ENCODE data around the gene KCNT2. TPM values are rescaled to one million over a fixed set of nuclear protein-coding genes. Genes with fewer than 3 reads are reported as not detected.

KCNT2 gene
- total and polyA plus RNA-seq, 8 donors: 2.7 to 6.8 (median 5.1) TPM

- no peak for TF ChIP-seq CTCF (IDR thresholded peaks at IDR 0.05)
- ATAC-seq: no peak
- intact Hi-C loops (cut with DNase I): no loop called here
- DNase-seq: no peak
- no peaks in the 10 kb centered on the region for H3K36me3 ChIP-seq
- H3K9me3 ChIP-seq: no peaks in the 10 kb centered on the region
- H3K27ac ChIP-seq: no peak overlapping the region
- no peaks in the 10 kb centered on the region for H3K4me1 ChIP-seq
- no peak overlapping the region for H3K4me3 ChIP-seq
- no peaks in the 10 kb centered on the region for H3K27me3 ChIP-seq
Measured at GRCh38 chr1:196438329-196438728, 169.9 kb downstream of the KCNT2 start.

GRCh38 chr1:196437671-196438070 is 170.6 kb downstream of the KCNT2 start:
- TF ChIP-seq CTCF (IDR thresholded peaks at IDR 0.05): no peak
- intact Hi-C loops (cut with DNase I): no loop called here
- no peak for DNase-seq
- no peaks in the 10 kb centered on the region for H3K9me3 ChIP-seq
- no peaks in the 10 kb centered on the region for H3K36me3 ChIP-seq
- H3K27ac ChIP-seq: no peak overlapping the region
- H3K4me3 ChIP-seq: no peak overlapping the region
- no peaks in the 10 kb centered on the region for H3K4me1 ChIP-seq
- no peak for ATAC-seq
- no peaks in the 10 kb centered on the region for H3K27me3 ChIP-seq

- intact Hi-C loops (cut with DNase I): no loop called here
- Histone ChIP-seq H3K4me1 (no peaks in the 10 kb centered on the region), H3K36me3 (no peaks in the 10 kb centered on the region), H3K27me3 (no peaks in the 10 kb centered on the region), H3K9me3 (no peaks in the 10 kb centered on the region), H3K4me3 (no peak overlapping the region), H3K27ac (no peak overlapping the region)
- no peak for DNase-seq
- no peak for ATAC-seq
- TF ChIP-seq CTCF (IDR thresholded peaks at IDR 0.05): no peak
Measured at GRCh38 chr1:196433000-196433399, 175.2 kb downstream of the KCNT2 start.

- Histone ChIP-seq H3K4me3 (no peak overlapping the region), H3K4me1 (no peaks in the 10 kb centered on the region), H3K9me3 (no peaks in the 10 kb centered on the region), H3K36me3 (no peaks in the 10 kb centered on the region), H3K27me3 (no peaks in the 10 kb centered on the region), H3K27ac (no peak overlapping the region)
- TF ChIP-seq CTCF (IDR thresholded peaks at IDR 0.05): no peak
- ATAC-seq (no peak), DNase-seq (no peak)
- intact Hi-C loops (cut with DNase I): no loop called here
Measured at GRCh38 chr1:196427976-196428734, 180.1 kb downstream of the KCNT2 start.

- ATAC-seq: no peak
- H3K4me3 ChIP-seq: no peak overlapping the region
- no peak overlapping the region for H3K27ac ChIP-seq
- H3K9me3 ChIP-seq: no peaks in the 10 kb centered on the region
- TF ChIP-seq CTCF (IDR thresholded peaks at IDR 0.05): no peak
- H3K36me3 ChIP-seq: no peaks in the 10 kb centered on the region
- no peaks in the 10 kb centered on the region for H3K4me1 ChIP-seq
- intact Hi-C loops (cut with DNase I): no loop called here
- H3K27me3 ChIP-seq: no peaks in the 10 kb centered on the region
- DNase-seq: no peak
Measured at GRCh38 chr1:196425513-196425912, 182.7 kb downstream of the KCNT2 start.

Data from left lung (tissue), 10 donors.